Parathyroid adenoma (tissue), 2 donors: ENCODE measurements around the gene CCDC28B.

Experiments used
- H2AFZ ChIP-seq: fragments of 300-600 bp; sonication (generic); one replicate; pipeline ENCODE4 v1.7.0; 2017; ENCODE audit warnings: antibody characterized with exemption, mild to moderate bottlenecking
- H3K27ac ChIP-seq: fragments of 300-600 bp; sonication (generic); one replicate; pipeline ENCODE4 v1.7.0; 2017
- H3K27me3 ChIP-seq: fragments of 300-600 bp; sonication (generic); one replicate; pipeline ENCODE4 v1.7.0; 2017; ENCODE audit warnings: low read length; ENCODE audit not compliant: control insufficient read depth, insufficient read depth
- H3K36me3 ChIP-seq: fragments of 300-600 bp; sonication (generic); one replicate; pipeline ENCODE4 v1.7.0; 2017; ENCODE audit warnings: low read length; ENCODE audit not compliant: control insufficient read depth, insufficient read depth
- H3K4me1 ChIP-seq: fragments of 300-600 bp; sonication (generic); one replicate; pipeline ENCODE4 v1.7.0; 2017; ENCODE audit warnings: control low read depth
- H3K4me2 ChIP-seq: fragments of 300-600 bp; sonication (generic); one replicate; pipeline ENCODE4 v1.7.0; 2017; ENCODE audit warnings: low read length
- H3K4me3 ChIP-seq: fragments of 300-600 bp; sonication (generic); one replicate; pipeline ENCODE4 v1.7.0; 2017; ENCODE audit warnings: low read depth, low read length
- H3K79me2 ChIP-seq: fragments of 300-600 bp; sonication (generic); one replicate; pipeline ENCODE4 v1.7.0; 2017; ENCODE audit warnings: control low read depth
- H3K9ac ChIP-seq: fragments of 300-600 bp; sonication (generic); one replicate; pipeline ENCODE4 v1.7.0; 2017; ENCODE audit warnings: mild to moderate bottlenecking
- H3K9me3 ChIP-seq: fragments of 300-600 bp; sonication (generic); one replicate; pipeline ENCODE4 v1.7.0; 2017; ENCODE audit warnings: low read length; ENCODE audit not compliant: control insufficient read depth
- TF ChIP-seq, protein P1 (sequence below): fragments of 300-600 bp; sonication (generic); IDR thresholded peaks from one replicate; pipeline ENCODE4 v1.7.0; 2017; ENCODE audit warnings: antibody characterized with exemption, mild to moderate bottlenecking
- donor health status: primary hyperparathyroidism.

CCDC28B gene

DNA sequence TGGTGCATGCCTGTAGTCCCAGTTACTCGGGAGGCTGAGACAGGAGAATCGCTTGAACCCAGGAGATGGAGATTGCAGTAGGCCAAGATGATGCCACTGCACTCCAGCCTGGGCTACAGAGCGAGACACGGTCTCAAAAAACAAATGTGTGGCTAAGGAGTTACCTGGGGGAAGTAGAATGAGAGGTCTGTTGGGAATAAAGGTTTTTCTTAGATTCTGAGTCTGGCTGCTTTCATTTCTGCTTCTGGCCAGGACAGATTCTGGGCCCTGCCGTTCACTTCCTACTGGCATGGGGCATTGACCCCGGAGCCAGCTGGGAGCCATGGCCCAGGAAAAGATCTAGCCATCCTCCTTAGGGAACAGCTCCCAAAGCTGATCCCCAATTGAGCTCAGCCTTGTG, 8.1 kb downstream of the CCDC28B start:
- Histone ChIP-seq H3K9me3 (no peaks in the 10 kb centered on the region), H2AFZ (no peak overlapping the region), H3K79me2 (no peaks in the 10 kb centered on the region), H3K4me1 (peaks cover 2% of the 10 kb centered on the region), H3K9ac (no peak overlapping the region), H3K36me3 (no peaks in the 10 kb centered on the region), H3K27ac (no peak overlapping the region), H3K4me2 (no peak overlapping the region), H3K4me3 (no peak overlapping the region), H3K27me3 (no peaks in the 10 kb centered on the region)
- TF ChIP-seq, protein P1, sequence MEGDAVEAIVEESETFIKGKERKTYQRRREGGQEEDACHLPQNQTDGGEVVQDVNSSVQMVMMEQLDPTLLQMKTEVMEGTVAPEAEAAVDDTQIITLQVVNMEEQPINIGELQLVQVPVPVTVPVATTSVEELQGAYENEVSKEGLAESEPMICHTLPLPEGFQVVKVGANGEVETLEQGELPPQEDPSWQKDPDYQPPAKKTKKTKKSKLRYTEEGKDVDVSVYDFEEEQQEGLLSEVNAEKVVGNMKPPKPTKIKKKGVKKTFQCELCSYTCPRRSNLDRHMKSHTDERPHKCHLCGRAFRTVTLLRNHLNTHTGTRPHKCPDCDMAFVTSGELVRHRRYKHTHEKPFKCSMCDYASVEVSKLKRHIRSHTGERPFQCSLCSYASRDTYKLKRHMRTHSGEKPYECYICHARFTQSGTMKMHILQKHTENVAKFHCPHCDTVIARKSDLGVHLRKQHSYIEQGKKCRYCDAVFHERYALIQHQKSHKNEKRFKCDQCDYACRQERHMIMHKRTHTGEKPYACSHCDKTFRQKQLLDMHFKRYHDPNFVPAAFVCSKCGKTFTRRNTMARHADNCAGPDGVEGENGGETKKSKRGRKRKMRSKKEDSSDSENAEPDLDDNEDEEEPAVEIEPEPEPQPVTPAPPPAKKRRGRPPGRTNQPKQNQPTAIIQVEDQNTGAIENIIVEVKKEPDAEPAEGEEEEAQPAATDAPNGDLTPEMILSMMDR = no peak

DNA sequence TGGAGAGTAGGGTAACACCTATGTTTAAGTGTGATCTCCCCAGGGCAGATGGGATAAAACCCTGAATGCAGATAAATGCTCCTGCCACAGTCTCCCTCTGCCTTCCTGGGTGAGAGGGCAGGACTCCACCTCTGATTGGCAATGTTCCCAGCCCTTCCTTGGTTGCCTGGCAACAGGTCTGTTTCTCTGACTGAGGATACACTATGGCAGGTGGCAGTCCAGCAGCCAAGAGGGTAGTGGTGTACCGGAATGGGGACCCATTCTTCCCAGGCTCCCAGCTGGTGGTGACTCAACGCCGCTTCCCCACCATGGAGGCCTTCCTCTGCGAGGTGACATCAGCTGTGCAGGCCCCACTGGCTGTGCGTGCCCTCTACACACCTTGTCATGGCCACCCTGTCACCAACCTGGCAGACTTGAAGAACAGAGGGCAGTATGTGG, 8.5 kb downstream of the CCDC28B start, which contains the start of gene DCDC2B:
Gene DCDC2B (plus strand): TSS at position 199 of the 438 bp plus-strand sequence. CDS start 5 bp downstream, at position 204.
- TF ChIP-seq, protein P1 = no peak
- no peak within 1 kb of the TSS for H3K4me3 ChIP-seq
- no peak within 1 kb of the TSS for H3K9ac ChIP-seq
- H2AFZ ChIP-seq = no peak within 1 kb of the TSS
- no peak within 1 kb of the TSS for H3K27ac ChIP-seq
- no peaks in the 10 kb centered on the region for H3K36me3 ChIP-seq
- no peaks in the 10 kb centered on the region for H3K9me3 ChIP-seq
- H3K4me2 ChIP-seq = no peak within 1 kb of the TSS
- no peaks in the 10 kb centered on the region for H3K79me2 ChIP-seq
- no peaks in the 10 kb centered on the region for H3K27me3 ChIP-seq
- peaks cover 2% of the 10 kb centered on the region for H3K4me1 ChIP-seq

DNA sequence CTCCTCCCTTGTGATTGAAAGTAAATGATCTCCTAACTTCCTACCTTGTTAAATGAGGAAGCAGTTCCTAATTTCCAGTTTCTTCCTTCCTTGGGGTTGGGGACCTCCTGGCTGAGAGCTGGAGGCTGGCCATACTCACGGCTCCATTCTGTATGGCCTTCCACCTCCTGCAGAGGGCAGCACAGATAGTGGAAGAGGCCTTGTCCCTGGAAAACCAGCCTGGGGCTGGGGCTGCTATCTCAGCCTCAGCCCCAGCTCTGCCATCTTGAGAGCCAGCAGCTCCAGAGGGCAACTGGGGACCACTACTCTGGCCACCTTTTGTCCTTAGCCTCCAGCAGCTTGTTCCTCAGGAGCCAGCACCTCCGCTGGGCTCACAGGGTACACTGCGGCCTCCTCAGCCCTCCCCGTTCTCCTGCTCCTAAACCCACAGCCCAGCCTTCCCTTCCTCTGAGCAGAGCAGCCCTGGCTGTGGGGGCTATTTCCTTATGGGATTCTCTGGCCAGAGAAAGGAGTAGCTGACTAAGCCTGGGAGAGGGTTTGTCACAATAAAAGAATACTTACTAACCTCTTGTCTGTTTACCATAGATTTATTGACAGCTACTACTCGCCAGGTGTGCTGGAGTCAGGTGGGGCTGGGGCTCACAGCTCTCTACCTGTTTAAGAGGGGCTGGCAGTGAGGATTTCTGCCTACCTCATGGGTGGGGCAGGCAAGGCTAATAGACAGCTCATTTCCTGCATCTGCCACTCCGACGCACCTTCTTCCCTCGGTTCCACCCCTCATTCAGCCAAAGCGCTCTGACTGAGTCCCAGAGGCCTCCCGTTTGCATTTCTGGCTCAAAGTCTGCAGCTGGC, 15.5 kb downstream of the CCDC28B start:
- no peak overlapping the region for H3K27ac ChIP-seq
- H3K27me3 ChIP-seq = no peaks in the 10 kb centered on the region
- peaks cover 6% of the 10 kb centered on the region for H3K4me1 ChIP-seq
- no peaks in the 10 kb centered on the region for H3K36me3 ChIP-seq
- TF ChIP-seq, protein P1 = peak; percentile 46
- no peak overlapping the region for H3K4me2 ChIP-seq
- H3K4me3 ChIP-seq = no peak overlapping the region
- no peak overlapping the region for H3K9ac ChIP-seq
- H3K79me2 ChIP-seq = no peaks in the 10 kb centered on the region
- no peak overlapping the region for H2AFZ ChIP-seq
- H3K9me3 ChIP-seq = no peaks in the 10 kb centered on the region

DNA sequence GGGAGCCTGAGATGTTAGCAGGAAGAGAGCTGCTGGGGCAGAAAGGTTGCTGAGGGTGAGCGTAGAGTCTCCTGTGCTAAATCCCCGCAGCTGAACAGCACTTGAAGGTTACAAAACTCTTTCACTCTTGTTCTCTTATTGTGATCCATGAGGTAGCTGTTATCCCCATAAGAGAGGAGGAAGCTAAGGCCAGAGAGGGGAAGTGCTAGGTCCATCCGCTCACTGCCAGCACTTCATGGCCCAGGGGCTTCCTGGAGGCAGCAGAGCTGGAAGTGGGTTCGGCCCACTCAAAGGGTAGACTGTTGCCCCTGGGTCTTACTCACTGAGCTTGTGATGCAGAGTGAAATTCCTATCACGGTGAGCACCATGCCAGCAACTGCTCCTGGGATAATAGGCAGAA, 16.2 kb downstream of the CCDC28B start:
- no peak overlapping the region for H3K27ac ChIP-seq
- H3K27me3 ChIP-seq = no peaks in the 10 kb centered on the region
- no peak overlapping the region for H3K4me2 ChIP-seq
- no peaks in the 10 kb centered on the region for H3K79me2 ChIP-seq
- no peaks in the 10 kb centered on the region for H3K9me3 ChIP-seq
- H3K4me3 ChIP-seq = no peak overlapping the region
- H2AFZ ChIP-seq = no peak overlapping the region
- peaks cover 6% of the 10 kb centered on the region for H3K4me1 ChIP-seq
- no peak overlapping the region for H3K9ac ChIP-seq
- TF ChIP-seq, protein P1 = no peak
- H3K36me3 ChIP-seq = no peaks in the 10 kb centered on the region
